Coronary artery (tissue), 2 donors: Measurements from ENCODE around the gene DDX17.
"Not testable (repeated sequence)": the region's sequence is repeated elsewhere in the genome, so short reads cannot be mapped to it uniquely, and the experiment has no call there.

Source experiments
- DNase-seq: peaks from one replicate; pipeline ENCODE4 v3.0.0-alpha.2; 2017; ENCODE audit warnings: low spot score
- H3K27ac ChIP-seq, 2 donors: fragments of 200-600 bp; sonication (generic); one replicate each; pipeline ENCODE4 v1.5.1; 2016 to 2019
- H3K4me3 ChIP-seq: fragments of 200-600 bp; sonication (generic); 2 replicates; pipeline ENCODE4 v1.5.1; 2016; ENCODE audit warnings: mild to moderate bottlenecking, moderate library complexity
- TF ChIP-seq, protein P1 (sequence below): fragments of 200-600 bp; sonication (generic); IDR thresholded peaks from one replicate; pipeline ENCODE4 v1.5.1; 2019; ENCODE audit warnings: antibody characterized with exemption

The DDX17 gene

DNA sequence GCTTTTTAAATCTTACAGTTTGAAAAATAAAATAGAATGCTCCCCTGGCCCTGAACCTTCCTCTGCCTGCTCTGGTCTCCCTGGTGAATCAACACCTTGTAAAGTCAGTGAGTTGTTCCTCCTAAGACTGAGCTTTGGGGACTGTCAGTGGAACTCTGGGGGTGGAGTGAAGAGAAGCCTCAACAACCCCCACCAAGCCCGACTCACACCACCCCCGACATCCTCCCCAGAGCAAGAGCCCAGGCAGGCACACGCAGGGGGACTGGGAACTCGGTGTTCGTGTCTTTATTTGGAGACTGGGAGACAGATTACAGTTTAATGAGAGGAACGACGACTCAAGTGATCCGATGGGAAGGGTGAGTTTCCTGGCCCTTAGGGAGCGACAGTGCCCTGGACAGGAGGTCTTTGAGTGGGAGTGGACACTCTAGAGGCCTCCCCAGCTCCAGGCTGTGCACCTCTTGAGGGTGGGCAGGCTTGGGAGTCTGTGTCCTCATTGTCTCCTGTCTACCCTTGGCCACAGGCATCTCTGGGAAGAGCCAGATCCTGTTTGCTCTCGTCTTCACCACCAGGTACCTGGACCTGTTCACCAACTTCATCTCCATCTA lies 32.0 kb downstream of the DDX17 start:
- TF ChIP-seq, protein P1, sequence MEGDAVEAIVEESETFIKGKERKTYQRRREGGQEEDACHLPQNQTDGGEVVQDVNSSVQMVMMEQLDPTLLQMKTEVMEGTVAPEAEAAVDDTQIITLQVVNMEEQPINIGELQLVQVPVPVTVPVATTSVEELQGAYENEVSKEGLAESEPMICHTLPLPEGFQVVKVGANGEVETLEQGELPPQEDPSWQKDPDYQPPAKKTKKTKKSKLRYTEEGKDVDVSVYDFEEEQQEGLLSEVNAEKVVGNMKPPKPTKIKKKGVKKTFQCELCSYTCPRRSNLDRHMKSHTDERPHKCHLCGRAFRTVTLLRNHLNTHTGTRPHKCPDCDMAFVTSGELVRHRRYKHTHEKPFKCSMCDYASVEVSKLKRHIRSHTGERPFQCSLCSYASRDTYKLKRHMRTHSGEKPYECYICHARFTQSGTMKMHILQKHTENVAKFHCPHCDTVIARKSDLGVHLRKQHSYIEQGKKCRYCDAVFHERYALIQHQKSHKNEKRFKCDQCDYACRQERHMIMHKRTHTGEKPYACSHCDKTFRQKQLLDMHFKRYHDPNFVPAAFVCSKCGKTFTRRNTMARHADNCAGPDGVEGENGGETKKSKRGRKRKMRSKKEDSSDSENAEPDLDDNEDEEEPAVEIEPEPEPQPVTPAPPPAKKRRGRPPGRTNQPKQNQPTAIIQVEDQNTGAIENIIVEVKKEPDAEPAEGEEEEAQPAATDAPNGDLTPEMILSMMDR, result no peak
- Histone ChIP-seq H3K4me3 (no peak overlapping the region), H3K27ac (no peak overlapping the region)
- no peak for DNase-seq

DNA sequence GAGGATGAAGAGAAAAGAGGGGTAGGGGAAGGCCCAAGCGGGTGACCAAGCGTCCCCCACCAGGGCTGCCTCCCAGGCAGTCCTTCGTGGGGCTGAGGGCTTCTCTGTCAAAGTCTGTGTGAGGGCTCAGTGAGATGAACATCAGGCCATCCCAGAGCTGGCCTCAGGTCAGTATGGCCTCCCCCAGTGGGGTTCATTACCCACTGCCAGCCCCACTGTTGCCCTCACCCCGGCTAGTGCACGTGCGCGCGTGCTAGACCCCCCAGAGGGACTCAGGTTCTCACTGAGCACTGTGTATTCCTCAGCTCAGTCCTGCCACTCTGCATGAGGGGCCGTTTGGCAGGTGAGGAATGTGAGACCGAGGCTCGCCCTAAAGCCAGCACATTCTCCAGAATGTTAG lies 34.9 kb downstream of the DDX17 start:
- TF ChIP-seq, protein P1, result no peak
- no peak overlapping the region for H3K4me3 ChIP-seq
- no peak overlapping the region for H3K27ac ChIP-seq
- no peak for DNase-seq

DNA sequence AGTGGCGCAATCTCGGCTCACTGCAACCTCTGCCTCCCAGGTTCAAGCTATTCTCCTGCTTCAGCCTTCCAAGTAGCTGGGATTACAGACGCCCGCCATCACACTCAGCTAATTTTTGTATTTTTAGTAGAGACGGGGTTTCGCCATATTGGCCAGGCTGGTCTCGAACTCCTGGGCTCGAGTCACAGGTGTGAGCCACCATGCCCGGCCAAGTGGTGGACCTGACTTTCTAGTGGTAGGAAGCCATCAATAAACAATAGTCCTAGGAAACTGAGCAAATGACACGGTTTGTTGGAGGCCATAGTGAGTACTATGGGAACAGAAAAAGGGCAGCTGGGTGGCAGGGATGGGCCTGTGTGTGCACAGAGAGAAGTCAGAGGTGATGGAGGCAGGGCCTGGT lies 35.9 kb downstream of the DDX17 start:
- not testable (repeated sequence) for H3K4me3 ChIP-seq, H3K27ac ChIP-seq, DNase-seq

DNA sequence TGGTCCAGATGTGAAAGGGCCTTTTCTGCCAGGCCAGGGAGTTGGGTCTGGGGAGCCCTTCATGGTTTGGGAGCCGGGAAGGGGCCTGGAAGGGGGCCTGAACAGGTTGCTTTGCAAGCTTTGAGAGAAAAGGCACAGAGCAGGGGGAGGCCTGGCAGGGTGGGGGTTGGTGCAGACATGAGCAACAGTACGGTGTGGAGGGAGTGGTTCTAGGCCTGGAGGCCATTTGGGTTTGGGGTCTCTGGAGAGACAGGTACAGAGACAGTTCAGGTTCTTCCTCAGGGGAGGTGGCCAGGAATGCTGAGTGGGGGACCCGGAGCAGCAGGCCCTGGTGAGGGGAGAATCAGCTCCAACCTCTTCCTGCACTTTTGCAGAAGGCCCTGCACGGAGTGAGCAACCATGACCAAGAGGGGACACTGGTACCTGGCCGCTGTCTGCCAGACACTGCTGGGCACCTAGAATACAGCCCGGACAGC lies 36.8 kb downstream of the DDX17 start:
- peak overlapping the region; percentile 85 for H3K4me3 ChIP-seq
- TF ChIP-seq, protein P1, result no peak
- no peak for DNase-seq
- H3K27ac ChIP-seq, result no peak overlapping the region

DNA sequence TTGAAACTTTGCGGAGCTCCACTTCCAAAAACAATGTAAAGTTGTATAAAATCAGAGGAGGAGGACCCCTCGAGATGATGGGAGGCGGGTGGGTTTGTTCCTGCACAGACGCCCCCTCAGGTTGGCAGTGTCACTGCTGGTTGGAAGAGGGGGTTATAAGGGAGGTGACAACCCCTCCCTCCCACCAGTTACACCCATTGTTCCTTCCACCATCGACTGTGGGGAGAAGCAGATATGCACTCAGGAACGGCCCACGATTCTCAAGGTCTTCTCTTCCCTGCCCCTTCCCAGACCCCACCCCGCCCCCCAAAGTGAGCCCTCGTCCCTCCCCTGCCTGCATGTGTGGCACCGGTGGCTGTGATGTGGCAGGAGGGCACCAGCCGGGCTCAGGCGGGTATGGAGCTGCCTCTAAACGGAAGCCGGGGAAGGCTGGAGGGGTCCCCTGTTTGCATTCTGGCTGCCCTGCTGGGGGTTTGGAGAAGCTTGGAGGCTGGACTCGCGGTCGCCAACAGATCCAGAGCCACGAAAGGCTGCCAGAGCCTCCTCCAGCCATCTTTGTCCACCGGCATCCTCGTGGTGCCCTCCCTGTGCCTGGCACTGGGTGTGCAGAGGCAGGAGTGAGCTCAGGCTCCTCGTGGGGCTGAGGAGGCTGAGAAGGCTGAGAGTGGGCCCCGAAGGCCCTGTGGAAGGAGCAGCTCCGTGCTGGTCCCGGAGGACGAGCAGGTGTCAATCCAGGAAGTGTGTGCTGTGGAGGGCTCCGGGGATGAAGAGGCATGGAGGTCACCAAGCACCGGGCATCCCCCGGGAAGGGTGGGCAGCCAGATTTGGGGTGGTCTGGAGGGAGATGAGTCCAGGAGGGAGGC lies 37.4 kb downstream of the DDX17 start:
- Histone ChIP-seq H3K4me3 (peak overlapping the region; percentile 85), H3K27ac (peak overlapping the region; percentile 31 to 63)
- no peak for DNase-seq
- TF ChIP-seq, protein P1, result no peak

DNA sequence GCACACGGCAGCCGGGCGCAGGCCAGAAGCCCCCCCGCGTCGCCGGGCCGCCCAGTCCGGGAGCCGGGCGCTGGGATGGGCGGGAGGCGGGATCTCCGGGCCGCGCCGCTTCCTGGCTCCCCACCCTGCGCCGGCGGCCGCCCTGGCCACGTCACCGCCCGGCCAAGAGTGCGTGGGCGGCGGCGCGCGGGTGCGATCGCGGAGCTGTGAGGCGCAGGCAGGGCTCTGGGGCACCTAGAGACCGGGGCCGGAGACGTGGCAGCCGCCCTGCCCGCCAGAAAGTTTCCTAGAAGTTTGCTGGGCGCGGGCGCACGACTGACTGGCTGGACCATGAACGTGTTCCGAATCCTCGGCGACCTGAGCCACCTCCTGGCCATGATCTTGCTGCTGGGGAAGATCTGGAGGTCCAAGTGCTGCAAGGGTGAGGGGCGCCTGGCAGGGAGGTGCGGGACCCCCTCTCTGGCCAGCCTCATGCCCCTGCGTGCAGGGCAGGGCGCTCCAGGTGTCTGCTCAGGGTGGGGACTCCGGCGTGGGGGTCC lies 38.1 kb downstream of the DDX17 start, which contains the start of gene KDELR3:
Gene KDELR3, plus strand, starts transcription at position 193 of the 539 bp plus-strand sequence. Its CDS starts 138 bp downstream, at position 331.
- TF ChIP-seq, protein P1, result no peak
- DNase-seq, result no peak

DNA sequence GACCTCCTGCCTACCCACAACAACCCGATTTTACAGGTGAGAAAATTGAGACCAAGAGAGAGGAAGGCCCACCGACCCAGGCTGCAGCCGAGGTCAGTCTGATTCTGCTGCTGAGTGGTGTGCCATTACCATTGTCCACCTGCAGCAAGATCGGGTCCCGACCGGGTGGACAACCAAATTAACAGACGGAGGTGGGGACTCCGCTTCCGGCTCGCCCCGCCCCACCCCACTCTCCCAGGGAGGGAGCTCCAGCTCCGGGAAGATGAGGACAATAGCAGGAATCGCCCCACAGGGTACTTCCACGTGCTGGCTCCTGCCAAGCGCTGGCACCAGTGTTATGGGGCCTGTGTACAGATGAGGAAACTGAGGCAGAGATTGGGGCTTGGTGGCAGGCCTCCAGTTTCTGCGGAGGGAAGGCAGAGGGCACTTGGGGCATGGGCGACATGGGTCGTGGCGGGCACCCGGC lies 38.6 kb downstream of the DDX17 start:
- Histone ChIP-seq H3K27ac (peak overlapping the region; percentile 31 to 63), H3K4me3 (peak overlapping the region; percentile 85)
- DNase-seq, result no peak
- TF ChIP-seq, protein P1, result no peak

More for the DNA sequence above, 38.1 kb downstream of the DDX17 start, which contains the start of gene KDELR3:
- H3K27ac ChIP-seq, result peak within 1 kb of the TSS; percentile 31 to 63
- peak within 1 kb of the TSS; percentile 85 for H3K4me3 ChIP-seq
